ENCODE results near the gene DNAAF9. TPM values are rescaled to one million over a fixed set of nuclear protein-coding genes. Genes with fewer than 3 reads are reported as not detected.

Gene DNAAF9
- total RNA-seq, 5 donors from 2014 or later (not counting 1 experiment from before 2014, with no cell fraction given): 4.9 to 6.2 (median 5.6) TPM

- no peak overlapping the region for H3K4me3 Mint-ChIP-seq
- Histone ChIP-seq H3K4me1 (ENCODE audit: control insufficient read depth in 1 of 2, extremely low read depth in 1 of 2, insufficient read depth in 2 of 2, low read length in 2 of 2) (peaks cover 0 to 2% of the 10 kb centered on the region in 2 experiments), H3K9me3 (no peaks in the 10 kb centered on the region), H3K27me3 (replicated peaks in 1 of 2; ENCODE audit: control insufficient read depth in 2 of 2, extremely low read depth in 1 of 2, insufficient read depth in 2 of 2, low read length in 1 of 2) (no peaks in the 10 kb centered on the region), H3K36me3 (ENCODE audit: control insufficient read depth in 2 of 2, extremely low read depth in 1 of 2, insufficient read depth in 1 of 2, low read length in 1 of 2) (peaks cover 0 to 4% of the 10 kb centered on the region in 2 donors), H3K27ac (ENCODE audit: low read length) (no peak overlapping the region), H3K4me3 (ENCODE audit: control insufficient read depth in 1 of 2, extremely low read depth in 1 of 2, low read length in 1 of 2) (no peak overlapping the region)
- H3K36me3 Mint-ChIP-seq: peaks cover 17% of the 10 kb centered on the region
- H3K27ac Mint-ChIP-seq: no peak overlapping the region
- 75% methylated on average over 2 of the region's 7 CpGs for WGBS (ENCODE audit: insufficient coverage)
- ChIA-PET POLR2A (no interaction called here), CTCF (no interaction called here)
- ATAC-seq (replicated peaks in 1 of 4) (no peak), DNase-seq (no peak)
- peaks cover 12 to 14% (median 13%) of the 10 kb centered on the region in 3 donors for H3K4me1 Mint-ChIP-seq
- H3K27me3 Mint-ChIP-seq: no peaks in the 10 kb centered on the region
- no peaks in the 10 kb centered on the region for H3K9me3 Mint-ChIP-seq
These were observed 23.5 kb downstream of the DNAAF9 start for GRCh38 chr20:3383878-3384495.

GRCh38 chr20:3382836-3383235 is 24.6 kb downstream of the DNAAF9 start:
- Mint-ChIP-seq H3K27me3 (no peaks in the 10 kb centered on the region), H3K4me1 (peaks cover 12 to 13% (median 13%) of the 10 kb centered on the region in 3 donors), H3K27ac (no peak overlapping the region), H3K36me3 (peaks cover 22% of the 10 kb centered on the region), H3K4me3 (no peak overlapping the region), H3K9me3 (no peaks in the 10 kb centered on the region)
- WGBS (ENCODE audit: insufficient coverage): 87% methylated on average over 3 of the region's 3 CpGs
- Histone ChIP-seq H3K9me3 (no peaks in the 10 kb centered on the region), H3K36me3 (ENCODE audit: control insufficient read depth in 2 of 2, extremely low read depth in 1 of 2, insufficient read depth in 1 of 2, low read length in 1 of 2) (peaks cover 5 to 8% of the 10 kb centered on the region in 2 donors), H3K4me1 (ENCODE audit: control insufficient read depth in 1 of 2, extremely low read depth in 1 of 2, insufficient read depth in 2 of 2, low read length in 2 of 2) (peaks cover 0 to 2% of the 10 kb centered on the region in 2 experiments), H3K27me3 (replicated peaks in 1 of 2; ENCODE audit: control insufficient read depth in 2 of 2, extremely low read depth in 1 of 2, insufficient read depth in 2 of 2, low read length in 1 of 2) (no peaks in the 10 kb centered on the region), H3K27ac (ENCODE audit: low read length) (no peak overlapping the region), H3K4me3 (ENCODE audit: control insufficient read depth in 1 of 2, extremely low read depth in 1 of 2, low read length in 1 of 2) (no peak overlapping the region)
- ChIA-PET CTCF (no interaction called here), POLR2A (interaction anchor here in 1 of 2 donors (0.7 kb wide), 1 partner anchor 226 kb away, joined by 3 read pairs; no protein-coding TSS in a partner anchor)
- ATAC-seq (replicated peaks in 1 of 4) (no peak), DNase-seq (no peak)

GRCh38 chr20:3380228-3381070 is 27.0 kb downstream of the DNAAF9 start:
- Histone ChIP-seq H3K27ac (ENCODE audit: low read length) (no peak overlapping the region), H3K4me1 (ENCODE audit: control insufficient read depth in 1 of 2, extremely low read depth in 1 of 2, insufficient read depth in 2 of 2, low read length in 2 of 2) (peaks cover 0 to 2% of the 10 kb centered on the region in 2 experiments), H3K36me3 (ENCODE audit: control insufficient read depth in 2 of 2, extremely low read depth in 1 of 2, insufficient read depth in 1 of 2, low read length in 1 of 2) (peaks cover 5 to 8% of the 10 kb centered on the region in 2 donors), H3K4me3 (ENCODE audit: control insufficient read depth in 1 of 2, extremely low read depth in 1 of 2, low read length in 1 of 2) (no peak overlapping the region), H3K9me3 (no peaks in the 10 kb centered on the region), H3K27me3 (replicated peaks in 1 of 2; ENCODE audit: control insufficient read depth in 2 of 2, extremely low read depth in 1 of 2, insufficient read depth in 2 of 2, low read length in 1 of 2) (no peaks in the 10 kb centered on the region)
- Mint-ChIP-seq H3K27me3 (no peaks in the 10 kb centered on the region), H3K36me3 (peaks cover 31% of the 10 kb centered on the region), H3K4me1 (peaks cover 10 to 12% (median 11%) of the 10 kb centered on the region in 3 donors), H3K4me3 (no peak overlapping the region), H3K9me3 (no peaks in the 10 kb centered on the region), H3K27ac (no peak overlapping the region)
- ChIA-PET CTCF (no interaction called here), POLR2A (no interaction called here)
- DNase-seq (no peak), ATAC-seq (replicated peaks in 1 of 4) (no peak)
- WGBS (ENCODE audit: insufficient coverage): no CpG with 5 or more reads among the region's 2 CpGs

- 68% methylated on average over 2 of the region's 2 CpGs for WGBS (ENCODE audit: insufficient coverage)
- H3K4me3 ChIP-seq (ENCODE audit: control insufficient read depth in 1 of 2, extremely low read depth in 1 of 2, low read length in 1 of 2): no peak overlapping the region
- H3K27me3 Mint-ChIP-seq: no peaks in the 10 kb centered on the region
- no peaks in the 10 kb centered on the region for H3K4me1 ChIP-seq (ENCODE audit: control insufficient read depth in 1 of 2, extremely low read depth in 1 of 2, insufficient read depth in 2 of 2, low read length in 2 of 2)
- no peak overlapping the region for H3K27ac ChIP-seq (ENCODE audit: low read length)
- H3K9me3 ChIP-seq: no peaks in the 10 kb centered on the region
- DNase-seq (no peak), ATAC-seq (replicated peaks in 1 of 4) (no peak)
- H3K36me3 ChIP-seq (ENCODE audit: control insufficient read depth in 2 of 2, extremely low read depth in 1 of 2, insufficient read depth in 1 of 2, low read length in 1 of 2): peaks cover 5 to 22% of the 10 kb centered on the region in 2 donors
- no peaks in the 10 kb centered on the region for H3K27me3 ChIP-seq (replicated peaks in 1 of 2; ENCODE audit: control insufficient read depth in 2 of 2, extremely low read depth in 1 of 2, insufficient read depth in 2 of 2, low read length in 1 of 2)
- ChIA-PET POLR2A (no interaction called here), CTCF (no interaction called here)
- H3K27ac Mint-ChIP-seq: no peak overlapping the region
- H3K4me1 Mint-ChIP-seq: no peaks in the 10 kb centered on the region
- H3K36me3 Mint-ChIP-seq: peaks cover 53% of the 10 kb centered on the region
- H3K9me3 Mint-ChIP-seq: no peaks in the 10 kb centered on the region
- no peak overlapping the region for H3K4me3 Mint-ChIP-seq
These were observed 29.3 kb downstream of the DNAAF9 start for GRCh38 chr20:3378138-3378537.

GRCh38 chr20:3377644-3378043 is 29.8 kb downstream of the DNAAF9 start:
- ChIA-PET POLR2A (no interaction called here), CTCF (no interaction called here)
- Histone ChIP-seq H3K36me3 (ENCODE audit: control insufficient read depth in 2 of 2, extremely low read depth in 1 of 2, insufficient read depth in 1 of 2, low read length in 1 of 2) (peaks cover 5 to 26% of the 10 kb centered on the region in 2 donors), H3K4me3 (ENCODE audit: control insufficient read depth in 1 of 2, extremely low read depth in 1 of 2, low read length in 1 of 2) (no peak overlapping the region), H3K27ac (ENCODE audit: low read length) (no peak overlapping the region), H3K9me3 (no peaks in the 10 kb centered on the region), H3K27me3 (replicated peaks in 1 of 2; ENCODE audit: control insufficient read depth in 2 of 2, extremely low read depth in 1 of 2, insufficient read depth in 2 of 2, low read length in 1 of 2) (no peaks in the 10 kb centered on the region), H3K4me1 (ENCODE audit: control insufficient read depth in 1 of 2, extremely low read depth in 1 of 2, insufficient read depth in 2 of 2, low read length in 2 of 2) (no peaks in the 10 kb centered on the region)
- DNase-seq (no peak), ATAC-seq (replicated peaks in 1 of 4) (no peak)
- Mint-ChIP-seq H3K4me3 (no peak overlapping the region), H3K27me3 (no peaks in the 10 kb centered on the region), H3K9me3 (no peaks in the 10 kb centered on the region), H3K36me3 (peaks cover 57% of the 10 kb centered on the region), H3K4me1 (no peaks in the 10 kb centered on the region), H3K27ac (no peak overlapping the region)
- 89% methylated on average over 1 of the region's 2 CpGs for WGBS (ENCODE audit: insufficient coverage)

GRCh38 chr20:3374296-3374695 is 33.2 kb downstream of the DNAAF9 start:
- no peak overlapping the region for H3K4me3 Mint-ChIP-seq
- H3K27me3 ChIP-seq (replicated peaks in 1 of 2; ENCODE audit: control insufficient read depth in 2 of 2, extremely low read depth in 1 of 2, insufficient read depth in 2 of 2, low read length in 1 of 2): no peaks in the 10 kb centered on the region
- DNase-seq: no peak
- H3K4me3 ChIP-seq (ENCODE audit: control insufficient read depth in 1 of 2, extremely low read depth in 1 of 2, low read length in 1 of 2): no peak overlapping the region
- no peaks in the 10 kb centered on the region for H3K4me1 Mint-ChIP-seq
- ChIA-PET POLR2A (no interaction called here), CTCF (no interaction called here)
- H3K4me1 ChIP-seq (ENCODE audit: control insufficient read depth in 1 of 2, extremely low read depth in 1 of 2, insufficient read depth in 2 of 2, low read length in 2 of 2): no peaks in the 10 kb centered on the region
- H3K27me3 Mint-ChIP-seq: no peaks in the 10 kb centered on the region
- no peak for ATAC-seq (replicated peaks in 1 of 4)
- H3K9me3 Mint-ChIP-seq: no peaks in the 10 kb centered on the region
- H3K36me3 ChIP-seq (ENCODE audit: control insufficient read depth in 2 of 2, extremely low read depth in 1 of 2, insufficient read depth in 1 of 2, low read length in 1 of 2): peaks cover 5 to 30% of the 10 kb centered on the region in 2 donors
- H3K36me3 Mint-ChIP-seq: peaks cover 68% of the 10 kb centered on the region
- no peaks in the 10 kb centered on the region for H3K9me3 ChIP-seq
- no peak overlapping the region for H3K27ac Mint-ChIP-seq
- H3K27ac ChIP-seq (ENCODE audit: low read length): no peak overlapping the region

All from T-cell (primary cell).